SU-DHL-6 (cell line): ENCODE measurements around the gene FZD8.
A peak's percentile ranks its signal among the peaks of the same experiment; 100 is the strongest.

Experiments used
- CTCF ChIP-seq: fragments of 200-600 bp; sonication (generic); IDR thresholded peaks from one replicate; pipeline ENCODE4 v1.5.1; 2017; ENCODE audit warnings: antibody characterized with exemption, mild to moderate bottlenecking, low read length, moderate library complexity; ENCODE audit not compliant: insufficient read depth, poor library complexity, severe bottlenecking
- EZH2phosphoT487 ChIP-seq: fragments of 200-600 bp; sonication (generic), shearing (Covaris generic); conservative IDR thresholded peaks from 2 replicates; pipeline ENCODE4 v1.6.1; 2018; ENCODE audit warnings: mild to moderate bottlenecking, antibody characterized with exemption, low read length, moderate library complexity, mixed read lengths

- TF ChIP-seq CTCF (peak; percentile 65), EZH2phosphoT487 (no peak)
Measured at GRCh38 chr10:35635576-35635975, 6.5 kb downstream of the FZD8 start.
